GM12874 (cell line): Measurements from ENCODE around the gene CDCP2.

ENCODE experiments used
- CTCF ChIP-seq: IDR thresholded peaks from 2 replicates; pipeline ENCODE4 v1.5.1; 2011; ENCODE audit warnings: low read depth, mild to moderate bottlenecking, control low read depth, low read length, moderate library complexity; ENCODE audit not compliant: insufficient read depth

Gene CDCP2

GRCh38 chr1:54110996-54111395 lies 41.8 kb downstream of the CDCP2 start:
- TF ChIP-seq CTCF = no peak

GRCh38 chr1:54109129-54110090 lies 43.4 kb downstream of the CDCP2 start:
- no peak for TF ChIP-seq CTCF

GRCh38 chr1:54108156-54108555 lies 44.6 kb downstream of the CDCP2 start:
- TF ChIP-seq CTCF = no peak

- TF ChIP-seq CTCF = no peak
Observed at GRCh38 chr1:54107131-54107530, 45.7 kb downstream of the CDCP2 start.

GRCh38 chr1:54105736-54106269 lies 47.0 kb downstream of the CDCP2 start:
- no peak for TF ChIP-seq CTCF

GRCh38 chr1:54105080-54105479 lies 47.7 kb downstream of the CDCP2 start:
- no peak for TF ChIP-seq CTCF

- TF ChIP-seq CTCF = no peak
Observed at GRCh38 chr1:54103414-54103813, 49.4 kb downstream of the CDCP2 start.
